Measurements from ENCODE around the gene ZBTB7A. TPM values are rescaled to one million over a fixed set of nuclear protein-coding genes. Genes with fewer than 3 reads are reported as not detected.

ZBTB7A gene
- total and polyA plus RNA-seq, 2 of the 4 experiments (the other 2 are of a cell fraction) = 3.2 to 10.3 TPM

GRCh38 chr19:4083677-4084546, 17.2 kb upstream of the ZBTB7A start (continued):
- TF ChIP-seq ELK1 (IDR thresholded peaks at IDR 0.05; ENCODE audit: borderline replicate concordance, low read depth, low read length) = no peak

GRCh38 chr19:4082172-4082571, 15.5 kb upstream of the ZBTB7A start:
- peak overlapping the region; percentile 28; the same call in 1 of the 2 replicates for H2AK5ac ChIP-seq (ENCODE audit: low read depth, low read length)
- H4K5ac ChIP-seq (ENCODE audit: low read depth, low read length) = no peak overlapping the region
- H3K9me1 ChIP-seq (ENCODE audit: insufficient read depth, low read length) = no peaks in the 10 kb centered on the region; the same call in 1 of the 2 replicates
- H3K79me1 ChIP-seq (ENCODE audit: low read depth in 1 of 2, low read length in 2 of 2) = no peaks in the 10 kb centered on the region
- DNase-seq (no peak), ATAC-seq (ENCODE audit: low read depth) (no peak)
- no peak overlapping the region for H3K56ac ChIP-seq (ENCODE audit: extremely low read depth, insufficient read depth, low read length)
- H3K27me3 ChIP-seq (ENCODE audit: control insufficient read depth, insufficient read depth, low read length) = no peaks in the 10 kb centered on the region
- H3K14ac ChIP-seq (replicated peaks; ENCODE audit: low read depth, low read length) = no peak overlapping the region
- no peak overlapping the region for H4K91ac ChIP-seq (ENCODE audit: insufficient read depth, low read depth, low read length)
- H3K9me3 ChIP-seq (ENCODE audit: control insufficient read depth, insufficient read depth, low read length) = no peaks in the 10 kb centered on the region
- H2BK5ac ChIP-seq (ENCODE audit: low read depth, low read length, poor library complexity, severe bottlenecking) = no peak overlapping the region
- no peaks in the 10 kb centered on the region for H3K36me3 ChIP-seq (ENCODE audit: control insufficient read depth, insufficient read depth, low read length)
- H3K18ac ChIP-seq (ENCODE audit: low read depth, low read length) = no peak overlapping the region
- H2AK9ac ChIP-seq (replicated peaks; ENCODE audit: low read depth, low read length, poor library complexity) = no peak overlapping the region
- BruUV-seq (replicated peaks) = no TSS peak
- ChIA-PET CTCF (no interaction called here), POLR2A (ENCODE audit: unreplicated experiment) (no interaction called here)
- peak overlapping the region; percentile 61 for H2AFZ ChIP-seq (replicated peaks; ENCODE audit: low read length, poor library complexity)
- H3K4me1 ChIP-seq (ENCODE audit: control insufficient read depth, insufficient read depth, low read length) = peaks cover 7% of the 10 kb centered on the region
- no peaks in the 10 kb centered on the region for H4K20me1 ChIP-seq (ENCODE audit: insufficient read depth, low read length)
- H3K23ac ChIP-seq (ENCODE audit: low read depth, low read length) = no peak overlapping the region
- intact Hi-C loops (cut with micrococcal nuclease) = no loop called here
- no peak overlapping the region for H3K27ac ChIP-seq (ENCODE audit: insufficient read depth, low read length)
- no peak overlapping the region for H2BK120ac ChIP-seq (ENCODE audit: low read depth, low read length)
- H4K8ac ChIP-seq (ENCODE audit: low read depth in 2 of 2, low read length in 2 of 2) = no peak overlapping the region
- no peak overlapping the region for H3K4me2 ChIP-seq (ENCODE audit: low read depth, low read length)
- no peak overlapping the region for H3K9ac ChIP-seq (ENCODE audit: low read depth, low read length)
- in situ Hi-C loops (cut with MboI; ENCODE audit: low sequenced_read_pairs) = no loop called here
- no peak overlapping the region for H3K4me3 ChIP-seq (ENCODE audit: insufficient read depth, low read depth, low read length)
- no peak overlapping the region for H3K4ac ChIP-seq (ENCODE audit: low read depth, low read length)
- dilution Hi-C loops (cut with HindIII; ENCODE audit: low sequenced_read_pairs, unreplicated experiment) = no loop called here
- no peak overlapping the region for H2BK15ac ChIP-seq (ENCODE audit: low read depth, low read length)
- no peak for TF ChIP-seq RFX5 (IDR thresholded peaks at IDR 0.05; ENCODE audit: low read depth, low read length)
- no peak for TF ChIP-seq ELK1 (IDR thresholded peaks at IDR 0.05; ENCODE audit: borderline replicate concordance, low read depth, low read length)
- TF ChIP-seq MXI1 (IDR thresholded peaks at IDR 0.05; ENCODE audit: borderline replicate concordance, low read depth, low read length) = no peak
- no peak for TF ChIP-seq MAZ (IDR thresholded peaks at IDR 0.05; ENCODE audit: borderline replicate concordance, low read depth, low read length)
- TF ChIP-seq NFE2L2 (IDR thresholded peaks at IDR 0.05; ENCODE audit: low read depth, low read length) = no peak
- no peak for TF ChIP-seq MAFK (IDR thresholded peaks at IDR 0.05; ENCODE audit: low read depth, low read length)
- TF ChIP-seq RAD21 (IDR thresholded peaks at IDR 0.05; ENCODE audit: low read length) = no peak
- no peak for TF ChIP-seq CEBPB (IDR thresholded peaks at IDR 0.05; ENCODE audit: low read depth, low read length)
- H2BK20ac ChIP-seq (ENCODE audit: low read depth, low read length) = no peak overlapping the region
- WGBS, 2 experiments (ENCODE audit: extremely low coverage in 2 of 2, insufficient read length in 1 of 2) = 93% methylated on average over 3 of the region's 9 CpGs; no CpG with 5 or more reads in 1 of the 2 experiments
